Measurements from ENCODE around the gene GPR62.

The GPR62 gene

DNA sequence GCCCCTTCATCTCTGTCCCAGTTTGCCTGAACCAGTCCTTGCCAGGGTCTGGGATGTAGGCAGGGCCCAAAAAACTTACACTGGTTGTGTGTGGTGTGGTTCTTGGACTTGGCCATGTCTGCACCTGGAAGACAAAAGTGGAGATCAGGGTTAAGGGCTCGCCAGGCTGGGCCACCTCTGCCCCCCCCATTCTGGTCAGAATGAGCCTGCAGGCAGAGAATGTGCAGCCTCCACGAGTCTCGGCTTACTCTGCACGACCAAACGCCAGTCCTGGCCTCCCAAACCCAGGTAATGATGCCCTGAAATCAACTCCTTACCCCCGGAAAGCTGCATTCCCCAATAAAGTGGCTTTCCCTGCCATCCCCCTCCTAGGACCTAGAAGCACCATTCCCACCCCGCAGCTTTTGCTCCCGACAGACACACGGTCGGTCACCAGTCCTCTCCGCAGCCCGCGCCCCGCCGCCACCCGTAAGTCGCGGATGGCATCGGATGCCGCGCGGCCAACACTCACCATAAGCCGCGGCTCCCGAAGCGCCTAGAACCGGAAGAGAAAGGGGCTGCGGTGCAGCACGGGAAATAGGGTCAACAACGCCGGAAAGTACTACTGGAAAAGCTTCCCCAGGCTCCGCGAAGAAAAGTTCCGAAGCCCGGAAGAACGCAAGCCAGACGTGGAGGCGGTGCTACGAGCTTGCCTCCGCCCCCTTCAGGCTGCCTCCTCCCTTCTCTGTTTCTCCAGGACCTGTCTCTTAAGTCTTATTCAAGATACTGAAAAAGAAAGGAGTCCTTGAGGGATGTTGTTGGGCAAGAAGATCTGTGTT is 40.4 kb downstream of the GPR62 start, which contains the start of gene RPL29:
RPL29 (minus strand) TSS at position 550 of the 818 bp plus-strand sequence; CDS start at position 116, 434 bp downstream.
- peak; percentile 88 for DNase-seq

DNA sequence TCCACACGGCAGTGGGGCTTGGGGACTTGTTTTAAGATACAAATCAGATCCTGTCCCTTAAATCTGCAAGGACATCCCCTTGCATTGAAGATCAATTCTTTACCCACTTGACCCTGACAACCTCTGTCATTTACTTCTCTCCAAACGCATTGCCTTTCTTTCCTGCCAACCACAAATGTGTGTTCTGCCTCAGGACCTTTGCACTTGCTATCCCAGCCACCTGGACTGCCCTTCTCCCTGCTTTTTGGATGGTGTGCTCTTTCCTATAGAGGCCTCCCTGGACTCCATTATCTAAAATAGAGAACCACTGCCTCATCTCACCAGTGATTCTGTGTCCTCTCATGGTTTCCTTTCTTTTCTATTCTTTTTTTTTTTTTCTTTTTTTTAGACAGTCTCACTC is 42.0 kb downstream of the GPR62 start:
- DNase-seq, result no peak

DNA sequence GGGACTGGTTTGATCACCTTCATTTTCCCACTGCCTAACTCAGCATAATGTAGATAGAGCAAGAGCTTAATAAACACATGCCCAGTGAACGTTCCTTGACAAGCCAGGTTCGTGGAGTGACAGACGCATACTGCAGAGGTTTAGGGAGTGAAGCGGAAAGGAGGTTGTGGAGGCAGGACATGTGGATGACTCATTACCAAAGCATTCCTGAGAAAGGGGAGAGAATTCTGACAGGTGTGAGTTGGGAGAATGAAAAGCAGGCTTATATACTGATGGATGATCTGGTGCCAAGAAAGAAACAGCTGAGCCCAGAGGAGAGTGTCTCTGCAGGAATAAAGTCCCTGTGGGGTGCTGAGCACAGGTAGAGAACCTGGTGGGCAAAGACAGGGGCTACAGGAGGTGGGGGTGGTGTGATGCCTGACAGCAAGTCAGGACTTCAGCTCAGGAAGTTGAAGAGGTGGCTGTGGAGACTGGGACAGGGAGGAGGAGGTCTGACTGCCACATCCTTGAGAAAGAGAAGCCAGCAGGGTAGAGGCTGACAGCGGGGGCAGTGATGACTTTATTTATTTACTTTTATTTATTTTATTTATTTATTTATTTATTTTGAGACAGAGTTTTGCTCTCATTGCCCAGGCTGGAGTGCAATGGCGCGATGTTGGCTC is 42.9 kb downstream of the GPR62 start:
- DNase-seq, result no peak

DNA sequence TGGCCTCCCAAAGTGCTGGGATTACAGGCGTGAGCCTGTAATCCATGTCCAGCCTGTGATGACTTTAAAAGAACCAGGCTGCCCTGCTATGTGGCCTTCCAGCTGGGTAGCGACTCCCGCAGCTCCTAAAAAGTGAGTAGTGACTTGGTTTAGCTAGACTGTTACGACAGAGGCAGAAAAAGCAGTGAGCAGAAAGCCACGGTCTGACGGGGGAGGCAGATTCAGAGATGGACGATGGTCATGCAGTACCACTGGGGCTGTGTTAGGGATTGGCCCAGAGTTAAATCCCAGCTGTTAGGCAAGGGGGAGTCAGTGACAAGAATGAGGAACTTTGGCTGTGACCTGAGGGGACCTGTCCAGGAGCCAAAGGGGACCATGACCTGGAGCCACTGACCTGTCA is 43.6 kb downstream of the GPR62 start:
- DNase-seq, result no peak

DNA sequence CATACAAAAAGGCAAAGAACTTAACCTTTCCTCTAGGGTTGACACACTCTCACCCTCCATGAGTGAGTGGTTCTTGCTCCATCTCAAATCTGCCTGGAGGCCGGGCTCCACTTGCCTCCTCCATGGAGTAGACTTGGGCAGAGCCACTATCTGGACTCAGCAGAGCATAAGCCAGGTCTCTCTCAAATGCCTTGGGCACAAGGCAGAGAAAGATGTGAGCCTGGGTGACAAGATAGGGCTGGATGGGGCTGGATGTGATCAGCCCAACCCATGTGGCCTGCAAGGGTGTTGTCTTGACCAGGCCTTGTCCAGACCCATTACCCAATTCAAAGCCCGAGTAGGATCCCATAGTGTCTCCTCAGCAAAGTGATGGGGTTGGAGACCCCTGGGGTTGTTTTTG is 44.7 kb downstream of the GPR62 start:
- no peak for DNase-seq

DNA sequence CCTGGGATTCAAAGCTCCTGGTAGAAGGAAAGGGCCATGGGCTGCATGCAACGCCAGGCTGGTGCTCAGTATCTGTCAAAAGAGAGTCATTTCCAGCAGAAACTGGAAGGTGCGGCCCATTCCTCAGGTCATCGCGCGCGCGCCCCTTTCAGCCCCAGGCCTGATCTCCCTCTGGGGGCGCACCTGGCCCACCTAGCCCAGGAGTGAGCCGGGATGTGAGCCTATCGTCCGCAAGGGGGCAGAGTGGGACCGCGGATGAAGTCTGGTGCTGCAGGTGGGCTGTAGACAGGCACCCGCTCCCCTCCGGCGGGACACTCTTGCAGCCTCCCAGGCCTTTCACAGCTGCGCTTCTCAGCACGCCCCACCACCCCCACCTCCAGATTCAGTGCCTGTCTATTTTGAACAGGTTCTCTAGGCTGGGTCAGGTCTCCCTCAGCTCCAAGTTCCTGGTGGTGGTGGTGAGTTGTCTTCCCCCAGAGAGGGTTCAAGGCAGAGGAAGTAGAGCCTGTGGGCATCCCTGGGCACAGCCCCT is 46.3 kb downstream of the GPR62 start:
- no peak for DNase-seq

DNA sequence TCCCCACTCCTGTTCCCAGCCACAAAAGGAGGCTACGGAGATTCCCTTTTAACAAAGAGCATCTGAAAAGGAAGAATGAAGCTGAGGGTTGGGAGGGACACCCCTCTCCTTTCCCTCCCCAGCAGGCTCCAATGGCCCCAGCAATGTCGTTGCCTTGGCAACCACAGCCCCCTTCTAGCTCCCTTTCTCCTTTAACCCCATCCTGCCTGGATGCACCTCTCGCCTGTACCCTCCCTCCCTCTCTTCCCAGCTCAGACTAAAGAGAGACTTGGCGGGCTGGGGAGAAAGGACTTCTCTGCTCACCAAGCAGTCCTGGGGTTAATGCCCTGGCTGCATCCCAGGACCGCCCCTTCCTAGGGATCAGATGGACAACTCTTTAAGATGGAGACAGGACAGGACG is 47.6 kb downstream of the GPR62 start:
- no peak for DNase-seq

DNA sequence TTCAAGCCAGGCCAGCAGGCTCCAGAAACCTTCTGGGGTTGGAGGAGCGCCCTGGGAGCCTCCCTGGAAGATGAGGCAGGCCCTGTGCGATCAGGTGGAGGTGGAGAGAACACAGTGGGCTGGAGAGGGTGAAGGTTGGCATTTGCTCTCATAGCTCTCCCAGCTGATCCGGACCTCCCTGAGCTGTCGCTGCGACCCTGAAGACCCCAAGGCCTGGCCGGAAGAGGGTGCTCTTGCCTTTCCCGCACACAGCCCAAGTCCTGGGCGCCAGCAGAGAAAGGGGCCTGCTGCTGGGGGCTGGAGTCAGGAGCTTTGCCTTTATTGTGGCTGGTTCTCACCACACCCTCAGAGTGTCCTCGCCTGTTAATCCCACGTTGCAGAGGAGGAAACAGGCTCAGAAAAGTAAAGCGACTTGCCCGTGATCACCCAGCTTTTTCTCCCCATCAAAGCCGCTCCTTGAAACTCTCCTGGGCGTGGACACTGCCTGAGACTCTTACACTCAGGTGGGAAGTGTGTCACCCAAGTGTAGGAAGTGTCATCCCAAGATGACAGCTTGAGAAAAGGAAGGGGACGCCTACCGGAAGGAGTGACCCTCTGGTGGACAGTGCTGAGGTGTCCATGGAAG is 49.1 kb downstream of the GPR62 start:
- DNase-seq, result no peak

DNA sequence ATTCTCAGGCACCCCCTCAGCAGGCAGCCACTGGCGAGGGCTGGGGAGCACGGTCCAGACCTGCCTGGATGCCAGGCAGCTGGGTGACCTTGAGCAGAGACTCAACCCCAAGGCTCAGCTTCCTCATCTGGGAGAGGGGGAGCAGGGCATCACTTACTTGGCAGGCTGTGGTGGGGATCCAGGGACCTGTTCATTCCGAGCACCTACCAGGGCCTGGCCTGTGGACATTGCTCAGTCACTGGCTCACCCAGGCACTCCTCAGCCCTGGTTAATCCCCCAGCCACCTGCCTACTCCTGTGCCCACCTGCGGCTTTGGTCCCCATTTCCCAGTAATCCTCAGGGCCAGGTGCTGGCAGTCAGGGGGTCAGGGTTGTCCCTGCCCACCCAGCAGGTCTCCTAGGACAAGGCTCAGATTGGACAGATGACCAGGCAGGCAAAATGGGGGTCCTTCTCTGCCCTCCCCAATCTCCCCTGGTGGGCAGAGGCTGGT is 49.8 kb downstream of the GPR62 start:
- no peak for DNase-seq

DNA sequence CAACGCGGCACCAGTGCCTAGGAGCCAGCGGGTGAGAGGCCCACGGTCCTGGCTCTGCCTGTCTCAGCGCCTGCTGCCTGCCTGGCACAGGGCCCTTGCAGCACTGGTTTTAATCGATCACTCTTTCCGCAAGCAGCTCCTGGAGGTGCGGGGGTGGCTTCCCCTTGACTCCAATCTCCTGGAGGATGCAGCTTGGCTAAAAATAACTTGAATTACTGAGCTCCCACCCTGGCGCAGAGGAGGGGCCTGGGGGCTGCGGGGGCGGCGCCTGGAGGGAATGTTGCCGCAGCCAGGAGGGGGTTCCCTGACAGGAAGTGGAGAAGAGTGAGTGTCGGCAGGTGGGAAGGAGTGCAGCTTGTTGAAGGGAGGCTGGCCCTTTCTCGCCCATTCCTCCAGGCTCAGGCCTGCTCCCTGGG is 50.4 kb downstream of the GPR62 start:
- DNase-seq, result no peak

DNA sequence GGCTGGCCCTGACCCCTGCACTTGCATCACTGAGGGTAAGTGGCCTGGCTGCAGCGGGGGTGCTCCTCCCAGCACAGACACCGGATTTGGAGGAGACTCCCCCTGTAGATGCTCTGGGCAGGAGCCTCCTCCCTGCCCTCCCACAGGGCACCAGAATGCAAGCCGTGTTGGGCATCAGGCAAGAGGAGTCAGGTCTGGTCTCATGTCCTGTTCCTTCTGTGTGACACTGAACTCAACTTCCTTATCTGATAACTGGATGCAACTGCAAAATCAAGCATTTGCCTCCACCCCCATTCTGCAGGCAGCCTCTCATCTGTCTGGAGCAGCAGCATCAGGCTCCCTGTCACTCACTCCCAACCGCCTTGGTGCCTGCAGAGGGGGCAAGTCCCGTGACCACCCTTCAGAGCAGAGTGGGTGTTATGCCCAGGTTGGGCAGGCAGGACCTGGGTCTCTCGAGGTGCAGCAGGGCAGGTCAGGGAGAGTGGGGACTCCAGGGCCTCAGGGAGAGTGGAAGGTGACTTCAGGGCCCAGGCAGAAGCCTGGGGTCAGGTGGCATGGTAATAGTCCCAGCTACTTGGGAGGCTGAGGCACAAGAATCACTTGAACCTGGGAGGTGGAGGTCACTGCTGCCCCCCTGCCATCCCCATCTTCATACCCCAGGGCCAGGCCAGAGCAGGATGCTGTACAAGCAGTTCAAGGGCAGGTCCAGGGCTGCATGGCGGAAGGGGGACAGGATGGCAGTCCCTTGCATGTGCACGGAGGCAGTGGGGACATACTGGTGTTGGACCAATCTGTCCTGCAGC is 51.0 kb downstream of the GPR62 start:
- DNase-seq, result no peak

DNA sequence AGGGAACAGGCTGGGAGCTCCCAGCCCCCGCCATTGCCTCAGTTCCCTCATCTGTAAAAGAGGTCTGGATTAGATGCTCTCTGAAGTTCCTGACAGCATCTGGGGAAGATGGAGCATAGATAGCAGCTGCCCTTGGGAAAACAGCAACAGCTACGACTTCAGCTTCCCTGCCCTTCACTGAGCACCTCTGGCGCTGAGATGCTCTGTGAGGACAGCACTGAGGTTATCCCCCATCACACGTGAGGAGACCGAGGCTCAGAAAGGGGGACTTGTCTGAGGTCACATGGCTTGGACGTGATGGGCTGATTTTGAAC is 51.6 kb downstream of the GPR62 start:
- DNase-seq, result no peak
